ENCODE results near the gene SLC29A1. TPM values are rescaled to one million over a fixed set of nuclear protein-coding genes. Genes with fewer than 3 reads are reported as not detected.
A peak's percentile ranks its signal among the peaks of the same experiment; 100 is the strongest.

SLC29A1 gene
- polyA plus RNA-seq, 1 experiment: 34.1 TPM

DNA sequence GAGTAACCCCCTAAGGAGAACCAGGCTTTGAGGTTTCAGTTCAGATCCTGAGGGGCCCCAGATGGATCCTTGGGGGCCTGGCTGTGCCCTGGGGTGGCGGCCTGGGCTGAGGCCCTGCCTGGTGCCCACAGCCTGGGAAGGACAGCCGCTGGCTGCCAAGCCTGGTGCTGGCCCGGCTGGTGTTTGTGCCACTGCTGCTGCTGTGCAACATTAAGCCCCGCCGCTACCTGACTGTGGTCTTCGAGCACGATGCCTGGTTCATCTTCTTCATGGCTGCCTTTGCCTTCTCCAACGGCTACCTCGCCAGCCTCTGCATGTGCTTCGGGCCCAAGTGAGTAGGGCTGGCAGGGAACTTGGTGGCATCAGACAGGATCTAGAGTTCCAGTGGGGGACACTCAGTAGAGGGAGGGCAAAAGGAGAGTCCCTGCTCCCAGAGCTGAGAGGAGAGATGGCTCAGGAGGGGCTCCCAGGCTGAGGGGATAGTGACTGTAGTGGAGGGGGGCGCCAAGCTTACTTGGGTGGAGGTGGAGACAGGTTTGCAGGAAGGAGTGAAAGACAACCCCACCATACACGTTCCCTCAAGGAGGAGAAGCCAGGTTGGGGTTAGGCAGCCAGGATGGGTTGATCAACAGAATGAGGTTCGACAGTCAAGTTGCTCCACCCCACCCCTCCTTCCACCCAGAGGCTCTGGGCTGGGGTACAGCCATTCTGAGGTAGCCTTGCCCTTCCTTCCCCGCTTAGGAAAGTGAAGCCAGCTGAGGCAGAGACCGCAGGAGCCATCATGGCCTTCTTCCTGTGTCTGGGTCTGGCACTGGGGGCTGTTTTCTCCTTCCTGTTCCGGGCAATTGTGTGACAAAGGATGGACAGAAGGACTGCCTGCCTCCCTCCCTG, 9.5 kb downstream of the SLC29A1 start:
- TF ChIP-seq, protein P1, sequence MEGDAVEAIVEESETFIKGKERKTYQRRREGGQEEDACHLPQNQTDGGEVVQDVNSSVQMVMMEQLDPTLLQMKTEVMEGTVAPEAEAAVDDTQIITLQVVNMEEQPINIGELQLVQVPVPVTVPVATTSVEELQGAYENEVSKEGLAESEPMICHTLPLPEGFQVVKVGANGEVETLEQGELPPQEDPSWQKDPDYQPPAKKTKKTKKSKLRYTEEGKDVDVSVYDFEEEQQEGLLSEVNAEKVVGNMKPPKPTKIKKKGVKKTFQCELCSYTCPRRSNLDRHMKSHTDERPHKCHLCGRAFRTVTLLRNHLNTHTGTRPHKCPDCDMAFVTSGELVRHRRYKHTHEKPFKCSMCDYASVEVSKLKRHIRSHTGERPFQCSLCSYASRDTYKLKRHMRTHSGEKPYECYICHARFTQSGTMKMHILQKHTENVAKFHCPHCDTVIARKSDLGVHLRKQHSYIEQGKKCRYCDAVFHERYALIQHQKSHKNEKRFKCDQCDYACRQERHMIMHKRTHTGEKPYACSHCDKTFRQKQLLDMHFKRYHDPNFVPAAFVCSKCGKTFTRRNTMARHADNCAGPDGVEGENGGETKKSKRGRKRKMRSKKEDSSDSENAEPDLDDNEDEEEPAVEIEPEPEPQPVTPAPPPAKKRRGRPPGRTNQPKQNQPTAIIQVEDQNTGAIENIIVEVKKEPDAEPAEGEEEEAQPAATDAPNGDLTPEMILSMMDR (IDR thresholded peaks at IDR 0.05; ENCODE audit: insufficient read depth, low read depth, low read length): no peak
- H3K4me3 ChIP-seq (ENCODE audit: low read depth, low read length): no peak overlapping the region
- POLR2A ChIA-PET: no interaction called here
- CTCF ChIA-PET: interaction anchor here (0.8 to 6.8 kb wide), 7 partner anchors 11 to 136 kb away, joined by 3 to 89 read pairs (median 7); partner anchors contain the start of genes HSP90AB1 and SLC29A1
- no peak for DNase-seq (ENCODE audit: low read depth)
- no peaks in the 10 kb centered on the region for H3K27me3 ChIP-seq (ENCODE audit: control insufficient read depth, insufficient read depth, low read length)
- H3K36me3 ChIP-seq (ENCODE audit: control insufficient read depth, insufficient read depth, low read length): no peaks in the 10 kb centered on the region; the same call in 1 of the 2 replicates

DNA sequence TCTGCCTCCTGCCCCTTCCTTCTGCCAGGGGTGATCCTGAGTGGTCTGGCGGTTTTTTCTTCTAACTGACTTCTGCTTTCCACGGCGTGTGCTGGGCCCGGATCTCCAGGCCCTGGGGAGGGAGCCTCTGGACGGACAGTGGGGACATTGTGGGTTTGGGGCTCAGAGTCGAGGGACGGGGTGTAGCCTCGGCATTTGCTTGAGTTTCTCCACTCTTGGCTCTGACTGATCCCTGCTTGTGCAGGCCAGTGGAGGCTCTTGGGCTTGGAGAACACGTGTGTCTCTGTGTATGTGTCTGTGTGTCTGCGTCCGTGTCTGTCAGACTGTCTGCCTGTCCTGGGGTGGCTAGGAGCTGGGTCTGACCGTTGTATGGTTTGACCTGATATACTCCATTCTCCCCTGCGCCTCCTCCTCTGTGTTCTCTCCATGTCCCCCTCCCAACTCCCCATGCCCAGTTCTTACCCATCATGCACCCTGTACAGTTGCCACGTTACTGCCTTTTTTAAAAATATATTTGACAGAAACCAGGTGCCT, 10.2 kb downstream of the SLC29A1 start:
- no peak overlapping the region for H3K4me3 ChIP-seq (ENCODE audit: low read depth, low read length)
- ChIA-PET CTCF (interaction anchor here (0.7 to 6.8 kb wide), 26 partner anchors 9 to 137 kb away, joined by 3 to 89 read pairs (median 6); partner anchors contain the start of genes HSP90AB1, MYMX, SLC29A1 and SLC35B2), POLR2A (no interaction called here)
- H3K36me3 ChIP-seq (ENCODE audit: control insufficient read depth, insufficient read depth, low read length): no peaks in the 10 kb centered on the region; the same call in 1 of the 2 replicates
- no peaks in the 10 kb centered on the region for H3K27me3 ChIP-seq (ENCODE audit: control insufficient read depth, insufficient read depth, low read length)
- TF ChIP-seq, protein P1 (IDR thresholded peaks at IDR 0.05; ENCODE audit: insufficient read depth, low read depth, low read length): no peak
- no peak for DNase-seq (ENCODE audit: low read depth)

DNA sequence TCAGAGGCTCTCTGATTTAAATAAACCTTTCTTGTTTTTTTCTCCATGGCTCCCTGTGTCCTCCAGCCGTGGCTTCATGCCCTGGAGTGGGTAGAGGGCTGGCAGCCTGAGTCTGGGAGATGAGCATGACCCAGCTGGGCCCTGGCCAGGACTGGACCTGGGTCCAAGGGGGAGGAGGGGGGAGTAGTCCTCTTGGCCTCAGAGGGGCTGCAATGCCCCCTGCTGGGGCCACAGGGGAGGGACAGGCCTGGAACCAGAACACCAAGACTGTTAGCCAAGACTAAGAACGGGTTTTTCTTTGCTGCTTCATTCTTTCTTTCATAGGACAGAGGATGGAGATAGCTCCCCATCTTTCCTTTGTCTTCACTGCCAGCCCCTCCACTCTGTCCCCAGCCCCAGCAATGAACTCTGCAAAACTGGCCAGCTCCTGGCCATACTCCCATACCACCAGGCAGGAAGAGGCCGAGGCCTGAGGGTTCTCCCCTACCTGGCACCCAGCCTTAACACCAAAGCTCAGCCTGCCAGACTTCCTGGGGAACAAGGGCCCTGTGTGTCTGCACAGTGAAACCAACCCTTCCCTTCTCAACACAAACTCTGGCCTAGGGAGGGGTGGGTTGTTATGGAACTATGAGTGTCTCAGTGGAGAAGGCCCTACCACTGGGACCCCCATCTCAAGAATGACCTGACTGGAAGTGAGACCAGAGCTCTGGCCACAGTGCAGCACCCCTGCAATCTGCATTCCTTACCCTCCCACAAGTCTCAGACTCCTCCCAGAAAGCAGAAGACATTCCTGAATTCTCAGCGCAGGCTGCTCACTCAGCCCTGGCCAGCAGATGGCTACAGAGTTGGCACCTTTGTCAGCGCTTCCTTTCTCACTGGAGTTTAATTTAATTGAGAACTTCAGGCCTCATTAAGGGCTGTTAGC, 11.0 kb downstream of the SLC29A1 start:
- no peak overlapping the region for H3K4me3 ChIP-seq (ENCODE audit: low read depth, low read length)
- H3K36me3 ChIP-seq (ENCODE audit: control insufficient read depth, insufficient read depth, low read length): no peaks in the 10 kb centered on the region; the same call in 1 of the 2 replicates
- ChIA-PET POLR2A (interaction anchor here (1.0 kb wide), 1 partner anchor 13 kb away, joined by 8 read pairs; the partner anchor contains the start of gene HSP90AB1), CTCF (interaction anchor here (0.6 to 6.8 kb wide), 31 partner anchors 8 to 138 kb away, joined by 3 to 89 read pairs (median 5); partner anchors contain the start of genes HSP90AB1, MYMX, SLC29A1 and SLC35B2)
- no peaks in the 10 kb centered on the region for H3K27me3 ChIP-seq (ENCODE audit: control insufficient read depth, insufficient read depth, low read length)
- no peak for DNase-seq (ENCODE audit: low read depth)
- TF ChIP-seq, protein P1 (IDR thresholded peaks at IDR 0.05; ENCODE audit: insufficient read depth, low read depth, low read length): peak; percentile 86

DNA sequence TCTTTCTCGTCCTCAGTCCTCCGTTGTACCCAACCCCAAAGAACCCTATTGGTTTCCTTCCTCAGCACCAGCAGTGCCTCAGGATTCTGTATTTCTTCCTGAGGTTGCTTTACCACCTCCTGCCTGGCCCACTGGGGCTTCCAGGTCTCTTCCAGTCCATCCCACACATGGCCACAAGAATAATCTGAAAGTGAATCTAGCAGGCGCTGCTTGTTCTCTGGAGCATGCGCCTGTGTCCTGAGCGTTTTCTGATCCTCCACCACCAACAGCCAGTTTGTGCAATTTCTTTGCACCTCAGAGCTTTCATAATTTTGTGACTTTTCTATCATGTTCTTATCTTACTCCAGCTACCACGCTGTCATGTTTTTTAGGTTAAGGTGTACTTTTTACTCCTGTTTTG, 11.9 kb downstream of the SLC29A1 start:
- ChIA-PET CTCF (interaction anchor here (0.7 to 6.8 kb wide), 17 partner anchors 12 to 149 kb away, joined by 3 to 89 read pairs (median 5); partner anchors contain the start of genes HSP90AB1, SLC29A1 and SLC35B2), POLR2A (interaction anchor here (1.0 kb wide), 1 partner anchor 12 kb away, joined by 8 read pairs; the partner anchor contains the start of gene HSP90AB1)
- no peak for DNase-seq (ENCODE audit: low read depth)
- TF ChIP-seq, protein P1 (IDR thresholded peaks at IDR 0.05; ENCODE audit: insufficient read depth, low read depth, low read length): no peak
- Histone ChIP-seq H3K36me3 (ENCODE audit: control insufficient read depth, insufficient read depth, low read length) (no peaks in the 10 kb centered on the region; the same call in 1 of the 2 replicates), H3K27me3 (ENCODE audit: control insufficient read depth, insufficient read depth, low read length) (no peaks in the 10 kb centered on the region), H3K4me3 (ENCODE audit: low read depth, low read length) (no peak overlapping the region)

All from BJ (cell line).